ENCODE measurements around the gene ADGRD2. TPM values are rescaled to one million over a fixed set of nuclear protein-coding genes. Genes with fewer than 3 reads are reported as not detected.

ADGRD2 gene
- total and polyA plus RNA-seq, 9 of the 15 experiments (the other 6 are each of a cell fraction or from before 2014, with no cell fraction given), result not detected

DNA sequence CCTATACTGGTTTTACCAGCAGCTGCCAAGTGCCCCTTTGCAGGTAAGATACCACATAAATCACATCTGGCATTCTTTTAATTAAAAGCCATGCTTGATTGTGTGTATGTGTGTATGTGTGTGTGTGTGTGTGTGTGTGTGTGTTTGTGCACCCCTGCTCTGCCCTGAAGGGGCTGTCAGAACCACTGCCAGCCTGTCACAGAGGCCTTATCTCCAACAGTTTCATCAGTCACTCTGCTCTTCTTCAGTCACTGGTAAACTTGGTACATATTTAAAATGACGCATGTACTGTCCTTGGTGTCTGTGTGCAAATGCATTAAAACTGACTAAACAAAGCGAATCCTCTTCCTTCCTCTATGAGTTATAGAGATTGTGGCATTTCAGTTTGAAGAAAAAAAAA, 75.9 kb downstream of the ADGRD2 start:
- CTCF ChIA-PET (ENCODE audit: low intra/inter-chr PET ratio), result no interaction called here
- Histone ChIP-seq H3K9me1 (ENCODE audit: control insufficient read depth, insufficient read depth, low read length) (no peaks in the 10 kb centered on the region), H3K27ac (ENCODE audit: extremely low read depth, low read depth, low read length) (no peak overlapping the region), H3K4me3 (no peak overlapping the region), H3K9me3 (replicated peaks; ENCODE audit: control insufficient read depth, insufficient read depth, low read depth, low read length) (no peaks in the 10 kb centered on the region), H3K4me2 (ENCODE audit: insufficient read depth, low read length) (no peak overlapping the region), H3K36me3 (ENCODE audit: control insufficient read depth, insufficient read depth, low read length) (peaks cover 69% of the 10 kb centered on the region), H3K79me2 (ENCODE audit: control insufficient read depth, insufficient read depth, low read length) (no peaks in the 10 kb centered on the region), H4K20me1 (replicated peaks; ENCODE audit: control insufficient read depth, insufficient read depth, low read length) (no peaks in the 10 kb centered on the region; the same call in 1 of the 2 replicates), H3K9ac (ENCODE audit: insufficient read depth in 1 of 2, low read depth in 2 of 2, low read length in 2 of 2) (no peak overlapping the region), H2AFZ (ENCODE audit: low read depth, low read length) (no peak overlapping the region), H3K4me1 (replicated peaks in 1 of 2; ENCODE audit: control insufficient read depth in 2 of 2, insufficient read depth in 2 of 2, low read length in 2 of 2) (no peaks in the 10 kb centered on the region; a peak in 1 of 5 replicates), H3K27me3 (ENCODE audit: control insufficient read depth in 2 of 2, insufficient read depth in 2 of 2, low read length in 2 of 2) (no peaks in the 10 kb centered on the region)
- BruUV-seq (replicated peaks), result no TSS peak
- WGBS (ENCODE audit: insufficient coverage, low coverage, missing lambda C conversion rate), result 95% methylated on average over 2 of the region's 2 CpGs
- POLR2A ChIA-PET, result interaction anchor here (0.8 to 2.5 kb wide), 2 partner anchors 10 to 53 kb away, joined by 3 to 13 read pairs; no protein-coding TSS in a partner anchor
- ATAC-seq (no peak), DNase-seq (ENCODE audit: extremely low read depth in 1 of 4, low spot score in 3 of 4) (no peak), FAIRE-seq (no peak)
- intact Hi-C loops (cut with micrococcal nuclease) (no loop called here), in situ Hi-C loops (cut with MboI) (no loop called here)
- TF ChIP-seq YBX1 (IDR thresholded peaks at IDR 0.05) (no peak), MCM2 (IDR thresholded peaks at IDR 0.05; ENCODE audit: low read depth) (no peak), ZKSCAN3 (CRISPR knock-in tag; IDR thresholded peaks at IDR 0.05) (no peak), ZNF780A (CRISPR knock-in tag; IDR thresholded peaks at IDR 0.05) (no peak), ZNF24 (IDR thresholded peaks at IDR 0.05) (no peak), FOXK2 (conservative IDR thresholded peaks at IDR 0.05 in 1 of 2, IDR thresholded peaks at IDR 0.05 in 1 of 2; ENCODE audit: low read depth in 2 of 2) (no peak), NR2C1 (IDR thresholded peaks at IDR 0.05) (no peak), NR2C1 (tag; IDR thresholded peaks at IDR 0.05) (no peak), ZNF507 (tag; conservative IDR thresholded peaks at IDR 0.05) (no peak), CHD4 (IDR thresholded peaks at IDR 0.05; ENCODE audit: insufficient read depth, insufficient replicate concordance, low read depth, low read length, poor library complexity, severe bottlenecking) (no peak), SIX5 (IDR thresholded peaks at IDR 0.05; ENCODE audit: borderline replicate concordance in 1 of 2, insufficient read depth in 1 of 2, low read depth in 1 of 2, low read length in 2 of 2) (no peak), SAFB2 (IDR thresholded peaks at IDR 0.05; ENCODE audit: borderline replicate concordance, low read depth, low read length, severe bottlenecking) (no peak), TAF15 (IDR thresholded peaks at IDR 0.05; ENCODE audit: low read depth, low read length) (no peak), NCOA6 (IDR thresholded peaks at IDR 0.05) (no peak), ZNF282 (CRISPR knock-in tag; IDR thresholded peaks at IDR 0.05) (no peak)
- TF ChIP-seq, protein P1, sequence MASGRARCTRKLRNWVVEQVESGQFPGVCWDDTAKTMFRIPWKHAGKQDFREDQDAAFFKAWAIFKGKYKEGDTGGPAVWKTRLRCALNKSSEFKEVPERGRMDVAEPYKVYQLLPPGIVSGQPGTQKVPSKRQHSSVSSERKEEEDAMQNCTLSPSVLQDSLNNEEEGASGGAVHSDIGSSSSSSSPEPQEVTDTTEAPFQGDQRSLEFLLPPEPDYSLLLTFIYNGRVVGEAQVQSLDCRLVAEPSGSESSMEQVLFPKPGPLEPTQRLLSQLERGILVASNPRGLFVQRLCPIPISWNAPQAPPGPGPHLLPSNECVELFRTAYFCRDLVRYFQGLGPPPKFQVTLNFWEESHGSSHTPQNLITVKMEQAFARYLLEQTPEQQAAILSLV (tag; IDR thresholded peaks at IDR 0.05), result no peak
- TF ChIP-seq, protein P2, sequence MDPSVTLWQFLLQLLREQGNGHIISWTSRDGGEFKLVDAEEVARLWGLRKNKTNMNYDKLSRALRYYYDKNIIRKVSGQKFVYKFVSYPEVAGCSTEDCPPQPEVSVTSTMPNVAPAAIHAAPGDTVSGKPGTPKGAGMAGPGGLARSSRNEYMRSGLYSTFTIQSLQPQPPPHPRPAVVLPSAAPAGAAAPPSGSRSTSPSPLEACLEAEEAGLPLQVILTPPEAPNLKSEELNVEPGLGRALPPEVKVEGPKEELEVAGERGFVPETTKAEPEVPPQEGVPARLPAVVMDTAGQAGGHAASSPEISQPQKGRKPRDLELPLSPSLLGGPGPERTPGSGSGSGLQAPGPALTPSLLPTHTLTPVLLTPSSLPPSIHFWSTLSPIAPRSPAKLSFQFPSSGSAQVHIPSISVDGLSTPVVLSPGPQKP (CRISPR knock-in tag; IDR thresholded peaks at IDR 0.05), result no peak
- TF ChIP-seq, protein P3, sequence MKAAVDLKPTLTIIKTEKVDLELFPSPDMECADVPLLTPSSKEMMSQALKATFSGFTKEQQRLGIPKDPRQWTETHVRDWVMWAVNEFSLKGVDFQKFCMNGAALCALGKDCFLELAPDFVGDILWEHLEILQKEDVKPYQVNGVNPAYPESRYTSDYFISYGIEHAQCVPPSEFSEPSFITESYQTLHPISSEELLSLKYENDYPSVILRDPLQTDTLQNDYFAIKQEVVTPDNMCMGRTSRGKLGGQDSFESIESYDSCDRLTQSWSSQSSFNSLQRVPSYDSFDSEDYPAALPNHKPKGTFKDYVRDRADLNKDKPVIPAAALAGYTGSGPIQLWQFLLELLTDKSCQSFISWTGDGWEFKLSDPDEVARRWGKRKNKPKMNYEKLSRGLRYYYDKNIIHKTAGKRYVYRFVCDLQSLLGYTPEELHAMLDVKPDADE (conservative IDR thresholded peaks at IDR 0.05; ENCODE audit: control insufficient read depth, low read depth, low read length), result no peak
- TF ChIP-seq, protein P4, sequence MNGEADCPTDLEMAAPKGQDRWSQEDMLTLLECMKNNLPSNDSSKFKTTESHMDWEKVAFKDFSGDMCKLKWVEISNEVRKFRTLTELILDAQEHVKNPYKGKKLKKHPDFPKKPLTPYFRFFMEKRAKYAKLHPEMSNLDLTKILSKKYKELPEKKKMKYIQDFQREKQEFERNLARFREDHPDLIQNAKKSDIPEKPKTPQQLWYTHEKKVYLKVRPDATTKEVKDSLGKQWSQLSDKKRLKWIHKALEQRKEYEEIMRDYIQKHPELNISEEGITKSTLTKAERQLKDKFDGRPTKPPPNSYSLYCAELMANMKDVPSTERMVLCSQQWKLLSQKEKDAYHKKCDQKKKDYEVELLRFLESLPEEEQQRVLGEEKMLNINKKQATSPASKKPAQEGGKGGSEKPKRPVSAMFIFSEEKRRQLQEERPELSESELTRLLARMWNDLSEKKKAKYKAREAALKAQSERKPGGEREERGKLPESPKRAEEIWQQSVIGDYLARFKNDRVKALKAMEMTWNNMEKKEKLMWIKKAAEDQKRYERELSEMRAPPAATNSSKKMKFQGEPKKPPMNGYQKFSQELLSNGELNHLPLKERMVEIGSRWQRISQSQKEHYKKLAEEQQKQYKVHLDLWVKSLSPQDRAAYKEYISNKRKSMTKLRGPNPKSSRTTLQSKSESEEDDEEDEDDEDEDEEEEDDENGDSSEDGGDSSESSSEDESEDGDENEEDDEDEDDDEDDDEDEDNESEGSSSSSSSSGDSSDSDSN (IDR thresholded peaks at IDR 0.05; ENCODE audit: borderline replicate concordance in 1 of 2, low read depth in 2 of 2, low read length in 2 of 2), result no peak

Data from K562 (cell line).